ENCODE measurements around the gene SUMO3.

SUMO3 gene

GRCh38 chr21:44853601-44854390, 35.9 kb upstream of the SUMO3 start:
- H3K9me3 ChIP-seq (ENCODE audit: insufficient read depth, low read length): no peaks in the 10 kb centered on the region
- no peaks in the 10 kb centered on the region for H3K79me2 ChIP-seq (ENCODE audit: low read length)
- no peaks in the 10 kb centered on the region for H3K27me3 ChIP-seq (ENCODE audit: low read depth, low read length)
- H3K4me2 ChIP-seq (ENCODE audit: low read length): no peak overlapping the region
- H3K4me1 ChIP-seq (ENCODE audit: low read length): no peaks in the 10 kb centered on the region
- no peak overlapping the region for H3K9ac ChIP-seq (ENCODE audit: low read length)
- H3K27ac ChIP-seq (ENCODE audit: low read length): no peak overlapping the region
- no peak overlapping the region for H2AFZ ChIP-seq (ENCODE audit: low read depth, low read length)
- H3K4me3 ChIP-seq (ENCODE audit: low read length): no peak overlapping the region
- no peak for TF ChIP-seq EZH2phosphoT487 (IDR thresholded peaks at IDR 0.05; ENCODE audit: low read depth)
- H4K20me1 ChIP-seq (ENCODE audit: insufficient read depth, low read length): 0 out of 2 replicates have a peak, but pooled peaks cover 3% of the 10 kb centered on the region
- peaks cover 3% of the 10 kb centered on the region for H3K36me3 ChIP-seq (replicated peaks; ENCODE audit: low read depth, low read length)

- Histone ChIP-seq H3K4me2 (ENCODE audit: low read length) (no peak overlapping the region), H2AFZ (ENCODE audit: low read depth, low read length) (no peak overlapping the region), H3K27ac (ENCODE audit: low read length) (no peak overlapping the region), H3K9me3 (ENCODE audit: insufficient read depth, low read length) (no peaks in the 10 kb centered on the region), H3K9ac (ENCODE audit: low read length) (no peak overlapping the region), H3K27me3 (ENCODE audit: low read depth, low read length) (no peaks in the 10 kb centered on the region), H3K4me1 (ENCODE audit: low read length) (no peaks in the 10 kb centered on the region), H4K20me1 (ENCODE audit: insufficient read depth, low read length) (no peaks in the 10 kb centered on the region), H3K79me2 (ENCODE audit: low read length) (no peaks in the 10 kb centered on the region), H3K36me3 (replicated peaks; ENCODE audit: low read depth, low read length) (peaks cover 3% of the 10 kb centered on the region), H3K4me3 (ENCODE audit: low read length) (no peak overlapping the region)
- TF ChIP-seq EZH2phosphoT487 (IDR thresholded peaks at IDR 0.05; ENCODE audit: low read depth) (no peak), CTCF (IDR thresholded peaks at IDR 0.05; ENCODE audit: low read depth, low read length) (no peak)
These were observed 33.2 kb upstream of the SUMO3 start for GRCh38 chr21:44850905-44851657.

GRCh38 chr21:44850208-44850800, 32.4 kb upstream of the SUMO3 start:
- H3K9me3 ChIP-seq (ENCODE audit: insufficient read depth, low read length): no peaks in the 10 kb centered on the region
- H3K27me3 ChIP-seq (ENCODE audit: low read depth, low read length): no peaks in the 10 kb centered on the region
- no peaks in the 10 kb centered on the region for H4K20me1 ChIP-seq (ENCODE audit: insufficient read depth, low read length)
- no peaks in the 10 kb centered on the region for H3K79me2 ChIP-seq (ENCODE audit: low read length)
- no peak overlapping the region for H3K4me3 ChIP-seq (ENCODE audit: low read length)
- H3K4me2 ChIP-seq (ENCODE audit: low read length): no peak overlapping the region
- peaks cover 3% of the 10 kb centered on the region for H3K36me3 ChIP-seq (replicated peaks; ENCODE audit: low read depth, low read length)
- H2AFZ ChIP-seq (ENCODE audit: low read depth, low read length): no peak overlapping the region
- no peaks in the 10 kb centered on the region for H3K4me1 ChIP-seq (ENCODE audit: low read length)
- no peak for TF ChIP-seq EZH2phosphoT487 (IDR thresholded peaks at IDR 0.05; ENCODE audit: low read depth)
- TF ChIP-seq CTCF (IDR thresholded peaks at IDR 0.05; ENCODE audit: low read depth, low read length): no peak
- H3K9ac ChIP-seq (ENCODE audit: low read length): no peak overlapping the region
- H3K27ac ChIP-seq (ENCODE audit: low read length): no peak overlapping the region

GRCh38 chr21:44849616-44850130, 31.8 kb upstream of the SUMO3 start:
- Histone ChIP-seq H4K20me1 (ENCODE audit: insufficient read depth, low read length) (no peaks in the 10 kb centered on the region), H3K4me3 (ENCODE audit: low read length) (no peak overlapping the region), H3K27me3 (ENCODE audit: low read depth, low read length) (no peaks in the 10 kb centered on the region), H3K27ac (ENCODE audit: low read length) (no peak overlapping the region), H3K9ac (ENCODE audit: low read length) (no peak overlapping the region), H3K36me3 (replicated peaks; ENCODE audit: low read depth, low read length) (peaks cover 3% of the 10 kb centered on the region), H3K79me2 (ENCODE audit: low read length) (no peaks in the 10 kb centered on the region), H3K4me1 (ENCODE audit: low read length) (no peaks in the 10 kb centered on the region), H3K4me2 (ENCODE audit: low read length) (no peak overlapping the region), H3K9me3 (ENCODE audit: insufficient read depth, low read length) (no peaks in the 10 kb centered on the region), H2AFZ (ENCODE audit: low read depth, low read length) (no peak overlapping the region)
- TF ChIP-seq CTCF (IDR thresholded peaks at IDR 0.05; ENCODE audit: low read depth, low read length) (no peak), EZH2phosphoT487 (IDR thresholded peaks at IDR 0.05; ENCODE audit: low read depth) (no peak)

Measured in OCI-LY3 (cell line).